ENCODE results near the gene UBN1.

The UBN1 gene

GRCh38 chr16:4825196-4825595 is 22.1 kb upstream of the UBN1 start:
- no peak for DNase-seq

DNA sequence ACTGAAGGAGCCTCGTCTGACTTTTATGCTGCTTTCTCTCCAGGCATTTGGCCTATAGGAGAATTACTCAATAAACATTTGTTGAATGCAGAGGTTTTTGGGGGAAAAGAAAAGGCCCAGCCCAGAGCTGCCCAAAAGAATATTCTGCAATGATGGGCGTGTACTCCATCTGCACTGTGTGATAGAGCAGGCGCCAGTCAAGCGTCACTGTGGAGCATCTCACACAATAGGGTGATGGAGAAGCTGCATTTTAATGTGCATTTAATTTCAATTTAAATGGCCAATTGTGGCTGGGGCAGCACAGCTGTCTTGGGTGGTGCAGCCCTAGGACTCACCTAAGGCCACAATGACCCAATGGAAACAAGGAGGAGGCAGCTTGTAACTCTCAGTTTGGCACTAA is 20.8 kb upstream of the UBN1 start:
- no peak for DNase-seq

DNA sequence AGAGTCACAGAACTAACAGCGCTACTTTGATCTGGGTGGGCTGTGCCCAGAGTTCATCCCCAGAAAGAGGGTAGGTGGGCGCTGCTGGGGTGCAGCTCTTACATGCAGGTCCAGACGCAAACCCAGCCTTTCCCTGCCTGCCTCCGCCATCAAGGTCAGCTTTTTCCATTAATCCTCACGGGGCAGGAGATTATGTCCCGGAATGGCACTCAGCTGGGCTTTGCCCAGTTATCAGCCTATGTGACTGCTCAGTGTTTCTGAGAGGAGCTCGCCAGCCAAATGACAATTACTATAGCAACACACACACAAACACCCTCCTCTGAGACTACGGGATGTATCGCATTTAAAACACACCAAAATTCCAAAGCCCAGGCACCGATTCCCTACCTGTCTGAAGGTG is 20.3 kb upstream of the UBN1 start:
- no peak for DNase-seq

- no peak for DNase-seq
Measured at GRCh38 chr16:4828567-4829321, 18.5 kb upstream of the UBN1 start.

GRCh38 chr16:4830408-4830807 is 16.9 kb upstream of the UBN1 start:
- no peak for DNase-seq

DNA sequence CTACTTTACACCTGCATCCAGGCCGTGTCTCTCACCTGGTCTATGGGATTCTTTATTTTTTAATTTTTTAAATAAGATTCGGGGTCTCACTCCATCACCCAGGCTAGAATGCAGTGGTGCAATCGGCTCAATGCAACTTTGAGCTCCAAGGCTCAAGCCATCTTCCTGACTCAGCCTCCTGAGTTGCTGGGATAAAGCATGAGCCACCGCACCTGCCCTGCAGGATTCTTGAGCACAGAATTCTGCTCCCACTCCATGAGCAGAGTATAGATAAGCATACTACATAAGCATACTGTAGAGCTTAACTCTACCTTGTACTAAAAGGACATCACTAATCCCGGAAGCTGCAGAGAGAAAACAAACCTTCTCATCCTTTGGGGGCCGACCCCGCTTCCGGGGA is 15.7 kb upstream of the UBN1 start:
- DNase-seq, result no peak

DNA sequence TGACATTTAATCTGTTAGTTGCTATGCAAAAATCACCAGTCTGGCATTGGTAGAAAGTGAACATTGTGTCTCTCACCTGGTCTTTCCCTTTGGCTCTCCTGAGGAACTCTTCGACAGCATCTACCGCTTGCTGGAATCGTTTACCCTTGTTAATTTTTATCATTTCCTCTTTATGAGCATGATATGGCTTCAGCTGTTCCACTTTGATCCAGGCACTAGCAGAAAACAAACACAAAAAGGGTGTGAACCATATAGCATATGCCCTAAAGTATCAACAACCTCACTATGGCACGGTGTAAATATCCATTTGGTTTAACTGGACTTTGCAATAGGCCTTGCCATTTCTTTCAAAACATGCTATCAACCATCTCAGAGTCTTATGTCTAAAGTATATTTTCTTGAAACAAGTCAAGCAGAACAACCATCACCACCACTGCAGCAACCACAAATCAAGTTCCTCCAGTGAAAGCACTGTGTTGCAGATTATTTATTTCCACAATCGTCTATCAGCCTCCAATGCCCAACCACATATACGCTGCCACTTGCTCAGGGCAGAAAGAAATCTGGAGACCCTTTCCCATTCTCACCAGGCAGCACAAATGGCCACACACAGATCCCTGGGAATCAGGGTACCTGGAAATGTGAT is 14.5 kb upstream of the UBN1 start:
- DNase-seq, result no peak

DNA sequence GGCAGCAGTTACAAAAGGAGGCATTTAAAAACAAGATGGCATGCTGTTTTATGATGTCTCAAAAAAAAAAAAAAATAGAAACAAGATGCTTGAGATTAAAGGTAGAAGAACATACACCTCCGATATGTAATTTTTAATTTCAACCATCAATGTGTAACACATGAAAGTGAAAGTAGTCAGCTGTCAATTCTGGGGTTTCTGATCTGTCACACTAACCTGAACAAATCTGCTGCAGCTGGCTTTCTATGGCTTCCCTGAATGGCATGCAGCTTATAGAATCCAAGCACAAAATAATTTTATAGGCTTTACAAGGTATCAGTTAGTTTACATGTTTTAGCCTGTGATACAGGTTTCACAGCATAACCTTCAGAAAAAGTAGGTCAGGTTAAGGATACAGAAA is 13.7 kb upstream of the UBN1 start:
- no peak for DNase-seq

- no peak for DNase-seq
Measured at GRCh38 chr16:4836727-4837126, 10.6 kb upstream of the UBN1 start.

- DNase-seq, result no peak
Measured at GRCh38 chr16:4837733-4838501, 9.4 kb upstream of the UBN1 start.

DNA sequence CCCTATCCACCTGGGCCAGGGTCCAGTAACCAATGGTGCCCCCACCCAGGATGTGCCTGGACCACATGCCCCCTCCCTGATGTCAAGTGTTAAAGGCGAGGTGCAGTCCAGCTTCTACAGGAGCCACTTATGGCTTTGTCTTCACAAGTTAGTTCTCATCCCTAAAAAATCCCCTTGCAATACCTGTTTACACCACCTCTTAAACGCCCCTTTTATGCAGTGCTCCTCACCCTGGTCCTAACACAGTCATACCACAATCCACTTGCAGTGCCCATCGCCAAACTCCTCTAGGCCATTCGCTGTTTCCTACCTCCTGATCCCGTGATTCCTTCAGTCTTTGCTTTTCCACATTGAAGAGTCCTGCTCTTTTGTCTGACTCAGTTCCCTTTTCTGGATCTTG is 7.3 kb upstream of the UBN1 start:
- DNase-seq, result no peak

DNA sequence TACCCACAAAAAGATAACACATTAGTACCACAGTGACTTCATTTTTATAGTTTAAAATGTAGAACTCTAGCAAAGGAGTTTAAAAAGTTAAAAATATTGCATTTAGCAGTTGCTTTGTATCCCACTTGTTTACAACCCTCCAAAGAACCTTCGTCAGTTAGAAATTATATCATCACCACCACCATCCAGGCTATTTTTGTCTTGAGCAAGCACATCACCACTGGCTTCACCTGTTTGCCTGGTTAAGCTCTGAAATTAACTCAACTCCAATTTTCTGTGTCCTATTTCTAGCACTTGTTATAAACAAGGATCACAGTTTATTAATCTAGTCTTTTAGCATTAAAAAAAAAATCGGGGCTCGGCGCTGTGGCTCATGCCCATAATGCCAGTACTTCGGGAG is 6.3 kb upstream of the UBN1 start:
- no peak for DNase-seq

DNA sequence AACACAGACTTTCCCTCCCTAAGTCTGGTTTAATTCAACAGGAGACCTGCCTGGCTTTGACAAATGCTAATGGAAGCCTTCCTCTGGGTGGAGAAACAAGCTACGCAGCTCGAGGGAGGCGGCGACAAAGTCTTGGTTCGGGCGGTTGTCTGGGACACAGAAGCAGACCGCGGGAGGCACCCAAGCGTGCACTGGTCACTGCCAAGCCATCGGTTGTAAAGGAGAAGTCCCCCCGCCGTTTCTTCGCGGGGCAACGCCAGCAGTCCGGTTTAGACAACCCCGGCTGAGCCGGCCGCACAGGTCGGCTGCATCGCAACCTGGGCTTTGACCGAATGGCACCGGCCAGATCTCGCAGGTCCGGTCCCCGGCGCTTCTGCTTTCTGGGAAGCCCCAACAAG is 779 bp upstream of the UBN1 start:
- peak; percentile 46 for DNase-seq

DNA sequence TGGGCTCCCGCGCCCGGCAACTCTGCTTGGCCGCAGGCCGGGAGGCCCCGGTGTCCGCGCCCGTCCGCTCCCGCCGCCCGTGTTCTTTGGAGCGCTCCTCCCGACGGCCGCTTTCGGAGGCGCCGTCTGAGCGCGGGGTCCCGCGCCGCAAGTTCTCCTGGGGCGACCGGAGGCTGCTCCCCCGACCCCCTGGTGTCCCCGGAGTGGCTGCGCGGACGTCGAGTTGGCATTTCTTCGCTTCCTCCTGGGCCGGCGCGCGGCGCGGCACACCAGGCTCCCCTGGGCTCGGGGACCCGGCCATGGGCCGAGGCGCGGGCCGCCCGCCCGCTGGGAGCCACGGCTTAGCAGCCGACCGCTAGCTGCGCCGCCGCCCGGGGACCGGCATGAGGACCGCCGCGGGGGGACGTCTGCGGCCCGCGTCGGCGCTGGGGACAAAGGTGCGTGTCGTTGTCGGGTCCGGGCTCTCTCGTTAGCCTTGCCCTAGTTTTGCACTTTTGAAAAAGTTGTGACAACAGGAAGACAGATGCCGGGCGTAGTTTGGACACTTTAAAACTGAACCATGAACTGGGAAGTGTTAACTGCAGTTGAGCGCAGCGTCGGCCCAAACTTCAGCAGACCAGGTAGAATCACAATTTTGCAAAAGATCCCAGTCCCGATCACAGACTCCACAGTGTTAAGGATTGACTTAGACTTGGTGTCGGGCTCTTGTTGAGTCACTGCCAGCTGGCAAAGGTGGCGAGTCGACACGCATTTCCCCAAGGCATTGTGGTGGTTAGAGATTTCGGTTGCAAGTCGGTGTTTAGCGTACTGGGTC is 700 bp downstream of the UBN1 start:
- peak; percentile 39 for DNase-seq

GRCh38 chr16:4850211-4850610 is 2.9 kb downstream of the UBN1 start:
- DNase-seq, result no peak

- DNase-seq, result no peak
Measured at GRCh38 chr16:4852221-4852872, 5.1 kb downstream of the UBN1 start.

DNA sequence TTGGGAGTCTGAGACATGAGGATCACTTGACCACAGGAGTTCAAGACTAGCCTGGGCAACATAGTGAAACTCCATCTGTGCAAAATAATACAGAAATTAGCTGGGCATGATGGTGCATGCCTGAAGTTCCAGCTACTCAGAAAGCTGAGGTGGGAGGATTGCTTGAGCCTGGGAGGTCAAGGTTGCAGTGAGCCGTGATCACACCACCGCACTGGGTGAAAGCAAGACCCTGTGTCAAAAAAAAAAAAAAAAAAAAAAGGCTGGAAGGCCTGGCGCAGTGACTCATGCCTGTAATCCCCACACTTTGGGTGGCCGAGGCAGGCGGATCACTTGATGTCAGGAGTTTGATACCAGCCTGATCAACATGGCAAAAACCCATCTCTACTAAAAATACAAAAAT is 8.1 kb downstream of the UBN1 start:
- no peak for DNase-seq

- no peak for DNase-seq
Measured at GRCh38 chr16:4855804-4856203, 8.5 kb downstream of the UBN1 start.

DNA sequence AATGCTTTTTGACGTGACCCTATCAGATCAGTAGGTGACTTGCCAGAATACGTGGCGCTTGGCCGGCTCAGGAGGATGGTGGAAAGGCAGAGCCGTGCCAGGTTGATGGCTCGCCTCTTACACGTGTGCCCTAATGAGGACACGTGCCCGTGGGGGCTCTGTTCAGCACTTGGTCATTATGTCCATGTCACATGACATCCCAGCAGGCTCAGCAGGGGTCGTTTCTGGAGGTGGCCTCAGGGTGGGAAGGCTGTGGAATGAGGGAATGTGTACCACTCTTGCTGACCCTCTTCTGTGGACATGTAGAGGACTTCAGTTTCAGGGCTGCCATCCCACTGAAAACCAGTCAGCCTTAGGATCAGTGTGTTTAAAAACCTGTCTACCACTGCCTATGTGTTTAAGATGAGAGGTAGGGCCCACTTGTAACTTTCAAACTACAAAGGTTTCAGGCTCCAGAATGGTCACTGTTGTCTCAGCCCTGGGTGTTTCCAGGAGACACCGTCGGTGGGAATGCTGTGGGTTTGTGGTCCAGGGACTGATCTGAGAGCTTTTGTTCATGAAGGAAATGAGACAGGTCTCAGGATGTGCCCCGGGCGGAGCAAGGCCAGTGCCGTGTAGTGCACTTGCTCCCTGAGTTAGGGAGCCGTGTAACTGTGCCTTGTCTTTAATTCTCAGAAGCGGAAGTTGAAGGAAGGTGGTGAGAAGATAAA is 12.1 kb downstream of the UBN1 start:
- DNase-seq, result no peak

- DNase-seq, result no peak
Measured at GRCh38 chr16:4859900-4860255, 12.6 kb downstream of the UBN1 start.

DNA sequence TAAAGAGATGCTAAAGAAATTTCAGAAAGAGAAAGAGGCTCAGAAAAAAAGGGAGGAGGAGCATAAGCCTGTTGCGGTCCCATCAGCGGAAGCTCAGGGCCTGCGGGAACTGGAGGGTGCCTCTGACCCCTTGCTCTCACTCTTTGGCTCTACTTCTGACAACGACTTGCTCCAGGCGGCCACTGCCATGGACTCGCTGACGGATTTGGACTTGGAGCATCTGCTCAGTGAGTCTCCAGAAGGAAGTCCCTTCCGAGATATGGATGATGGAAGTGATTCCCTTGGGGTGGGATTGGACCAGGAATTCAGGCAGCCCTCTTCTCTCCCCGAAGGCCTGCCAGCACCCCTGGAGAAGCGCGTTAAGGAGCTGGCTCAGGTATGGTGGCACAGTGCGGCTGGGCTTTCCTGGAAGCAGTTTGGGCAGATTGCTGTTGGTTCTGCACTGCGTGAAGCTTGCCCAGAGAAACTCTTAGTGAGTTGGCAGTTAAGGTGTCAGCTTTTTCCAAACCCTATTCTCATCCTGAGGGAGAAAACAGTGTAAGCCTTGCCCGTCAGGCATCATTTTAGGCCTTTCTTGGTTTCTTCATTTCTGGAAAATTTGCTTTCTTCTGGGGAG is 13.6 kb downstream of the UBN1 start:
- no peak for DNase-seq

DNA sequence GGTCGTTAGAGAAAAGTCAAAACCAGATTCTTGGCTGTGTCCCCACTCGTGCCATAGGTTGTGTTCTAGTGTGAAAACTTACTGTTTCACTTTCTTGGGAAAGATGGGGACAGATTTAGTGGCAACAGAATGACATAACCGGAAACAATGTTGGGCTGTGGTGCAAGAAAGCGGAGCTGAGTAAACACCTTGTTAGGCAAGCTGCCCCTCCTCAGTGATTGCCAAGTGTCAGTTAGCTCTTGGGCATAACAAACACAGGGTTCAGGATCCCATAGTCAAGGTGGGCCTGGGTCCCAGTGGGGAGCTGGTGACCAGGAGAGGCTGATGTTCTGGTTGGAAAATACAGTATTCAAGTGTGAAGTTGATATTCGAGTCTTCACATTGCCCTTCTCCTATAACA is 15.4 kb downstream of the UBN1 start:
- no peak for DNase-seq
